Stimulated activated CD4-positive, alpha-beta T cell treated with anti-CD3 and anti-CD28 coated beads, Interleukin-12 subunit alpha, Interleukin-12 subunit beta, amount 100 ng/mL, for 4 hours (primary cell): ENCODE data around the gene DNAJB13.
A peak's percentile ranks its signal among the peaks of the same experiment; 100 is the strongest.

Experiments used
- DNase-seq: peaks from one replicate; pipeline ENCODE4 v3.0.0-alpha.2; 2020

Gene DNAJB13

DNA sequence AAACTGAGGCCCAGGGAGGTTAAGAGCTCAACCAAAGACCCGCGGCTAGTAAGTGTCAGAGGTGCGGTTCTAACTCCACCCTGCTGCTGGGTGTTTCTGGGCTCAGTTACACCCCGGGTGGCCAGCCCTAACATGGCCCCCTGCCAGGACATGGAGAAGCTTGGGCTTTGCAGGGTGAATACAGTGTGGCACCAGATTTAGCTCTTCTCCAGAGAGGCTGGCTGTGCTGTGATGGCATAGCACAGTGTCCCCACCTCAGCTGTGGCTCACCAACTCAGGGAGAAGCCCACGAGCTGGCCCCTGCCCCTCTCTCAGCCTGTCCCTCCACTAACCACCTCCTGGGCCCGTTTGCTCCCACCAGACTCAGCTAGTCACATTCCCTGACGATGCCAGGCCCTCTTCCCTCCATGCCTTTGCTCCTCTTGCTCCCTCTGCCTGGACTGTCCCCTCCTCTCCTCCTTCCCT, 51.0 kb downstream of the DNAJB13 start:
- DNase-seq, result no peak

DNA sequence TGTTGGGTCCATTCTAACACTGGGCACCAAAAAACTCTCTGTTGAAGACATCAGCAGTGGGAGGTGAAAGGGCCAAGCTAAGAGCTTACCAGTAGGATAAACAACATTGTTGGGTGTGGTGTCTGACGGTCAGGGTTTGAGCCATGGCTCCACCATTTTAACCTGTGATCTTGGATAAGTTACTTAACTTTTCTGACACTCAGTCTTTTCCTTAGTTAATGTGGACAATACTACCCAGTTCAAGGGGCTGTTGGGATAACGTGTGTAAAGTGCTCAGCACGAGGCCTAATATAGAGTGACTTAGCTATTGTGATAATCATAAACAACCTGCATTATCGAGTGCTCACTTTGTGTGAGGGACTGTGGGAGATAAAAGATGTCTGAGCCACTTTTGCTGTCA, 52.0 kb downstream of the DNAJB13 start:
- no peak for DNase-seq

DNA sequence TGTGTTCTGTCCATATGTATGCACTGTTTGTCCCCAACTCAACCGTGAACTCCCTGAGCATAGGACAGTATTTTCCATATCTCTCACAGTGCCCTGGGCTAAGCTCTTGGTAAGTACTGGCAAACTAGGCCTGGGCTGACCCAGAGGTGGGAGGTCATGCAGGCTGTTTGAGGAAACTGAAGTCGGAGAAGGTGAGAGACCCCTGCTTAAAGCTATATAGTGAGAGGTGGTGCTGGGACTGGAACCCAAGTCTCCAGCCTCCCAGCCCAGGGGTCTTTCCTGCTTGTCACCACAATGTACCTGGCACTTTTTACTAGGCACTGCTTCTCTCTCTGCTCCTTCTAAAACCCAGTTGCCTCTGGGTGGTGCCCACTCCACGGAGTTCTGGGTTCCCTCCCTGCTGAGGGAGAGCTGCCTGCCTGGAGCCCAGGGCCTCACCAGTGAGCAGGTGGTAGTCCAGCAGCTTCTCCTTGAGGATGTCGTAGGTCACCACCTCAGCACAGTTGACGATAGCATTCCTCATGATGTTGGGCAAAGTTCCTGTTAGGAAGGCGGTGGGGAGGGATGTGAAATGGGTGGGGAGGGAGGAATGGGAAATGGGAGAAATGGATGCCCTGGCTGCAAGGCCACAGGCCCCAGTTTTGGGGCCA, 53.3 kb downstream of the DNAJB13 start:
- no peak for DNase-seq

DNA sequence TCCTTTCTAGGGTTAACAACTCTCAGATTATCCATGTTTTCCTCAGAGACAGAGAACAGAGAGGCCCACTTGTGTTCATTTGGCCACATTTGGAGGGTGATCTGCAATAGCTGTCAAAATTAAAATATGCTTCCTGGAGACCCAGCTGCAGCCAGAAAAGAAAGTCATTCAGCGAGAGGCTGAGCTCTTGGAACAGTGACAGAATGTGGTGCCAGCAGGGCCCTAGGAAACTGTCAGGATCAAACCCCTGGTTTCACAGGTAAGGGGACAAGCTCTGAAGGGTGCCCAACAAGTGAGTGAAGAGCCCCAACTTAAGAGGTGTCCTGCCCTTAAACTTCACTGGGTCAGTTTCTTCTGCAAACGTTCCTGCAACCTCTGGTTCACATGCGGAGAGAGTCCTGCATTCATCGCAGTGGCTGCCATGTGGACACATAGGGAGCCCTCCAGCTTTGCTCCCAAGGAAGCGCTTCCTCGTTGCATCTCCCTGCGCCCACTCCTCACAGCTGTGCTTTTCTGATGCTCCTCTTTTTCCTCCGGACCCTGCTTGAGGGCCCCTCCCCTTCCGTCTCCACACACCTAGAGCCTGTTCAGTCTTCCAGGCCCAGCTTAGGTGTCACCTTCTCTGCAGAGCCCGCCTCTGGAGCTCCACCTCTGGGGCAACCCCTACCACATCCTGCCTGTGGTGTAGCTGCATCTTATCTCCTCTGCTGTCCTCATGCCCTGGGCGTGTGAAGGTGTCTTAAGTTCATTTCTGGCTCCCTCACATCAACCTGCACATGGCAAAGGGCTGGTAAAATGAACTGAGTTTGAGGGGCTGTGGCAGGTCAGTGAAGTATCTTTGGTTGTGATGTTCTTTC, 54.2 kb downstream of the DNAJB13 start:
- peak; percentile 61 for DNase-seq

DNA sequence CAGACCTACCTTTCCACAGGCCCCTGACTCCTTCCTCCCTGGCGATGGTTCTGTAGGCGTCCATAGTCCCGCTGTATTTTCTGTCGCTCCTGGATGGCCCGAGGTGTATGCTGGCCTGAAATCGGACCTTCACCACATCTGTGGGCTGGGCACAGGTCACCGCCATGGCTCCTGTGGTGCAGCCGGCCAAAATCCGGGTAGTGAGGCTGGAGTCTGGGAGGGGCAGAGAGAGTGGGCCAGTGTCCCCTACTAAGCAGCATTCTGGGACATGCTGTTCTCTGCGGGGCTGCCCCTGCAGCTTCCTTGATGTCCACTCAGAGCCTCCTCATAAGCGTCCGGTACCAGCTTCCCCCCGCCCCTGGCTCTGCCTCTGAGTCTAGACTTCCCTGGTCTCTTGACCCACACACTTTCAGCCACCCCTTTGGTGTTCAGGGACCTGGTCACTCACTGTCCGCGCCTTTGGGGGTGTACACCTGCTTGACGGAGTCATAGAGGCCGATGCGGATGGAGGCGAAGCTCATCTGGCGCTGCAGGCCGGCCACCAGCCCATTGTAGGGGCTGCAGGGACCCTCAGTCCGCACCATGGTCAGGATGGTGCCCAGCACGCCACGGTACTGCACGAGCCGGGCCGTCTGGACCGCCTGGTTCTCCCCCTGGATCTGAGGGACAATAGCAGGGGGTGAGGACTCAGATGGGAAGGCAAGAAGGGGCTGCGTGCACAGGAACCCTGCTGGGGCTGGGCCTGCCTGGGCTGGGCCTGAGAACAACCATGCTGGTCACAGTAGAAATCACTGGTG, 55.1 kb downstream of the DNAJB13 start:
- DNase-seq, result no peak

DNA sequence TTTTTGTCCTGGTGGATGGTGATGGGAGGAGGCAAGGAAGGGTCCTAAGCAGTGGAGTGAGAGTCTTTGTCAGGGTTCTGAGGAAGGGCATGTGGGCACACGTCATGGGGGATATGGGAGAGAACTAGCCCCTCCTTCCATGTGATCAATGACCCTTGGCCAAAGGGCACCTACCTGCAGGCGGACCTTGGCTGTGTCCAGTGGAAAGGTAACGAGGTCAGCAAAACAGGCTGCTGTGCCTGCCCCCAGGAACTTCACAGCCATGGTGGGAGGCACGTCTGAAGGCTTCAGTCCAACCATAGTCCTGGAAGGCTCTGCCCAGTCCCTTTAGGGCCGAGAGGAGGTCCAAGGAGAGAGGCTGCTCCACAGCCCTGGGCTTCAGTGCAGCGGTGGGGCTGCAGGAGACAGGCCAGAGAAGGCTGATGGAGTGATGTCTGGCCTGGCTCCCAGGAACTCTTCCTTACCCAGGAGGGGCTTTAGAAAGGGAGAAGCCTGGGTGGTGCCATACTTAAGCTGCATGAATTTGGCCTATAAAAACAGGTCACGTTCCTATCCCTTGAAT, 56.0 kb downstream of the DNAJB13 start:
- DNase-seq, result no peak

DNA sequence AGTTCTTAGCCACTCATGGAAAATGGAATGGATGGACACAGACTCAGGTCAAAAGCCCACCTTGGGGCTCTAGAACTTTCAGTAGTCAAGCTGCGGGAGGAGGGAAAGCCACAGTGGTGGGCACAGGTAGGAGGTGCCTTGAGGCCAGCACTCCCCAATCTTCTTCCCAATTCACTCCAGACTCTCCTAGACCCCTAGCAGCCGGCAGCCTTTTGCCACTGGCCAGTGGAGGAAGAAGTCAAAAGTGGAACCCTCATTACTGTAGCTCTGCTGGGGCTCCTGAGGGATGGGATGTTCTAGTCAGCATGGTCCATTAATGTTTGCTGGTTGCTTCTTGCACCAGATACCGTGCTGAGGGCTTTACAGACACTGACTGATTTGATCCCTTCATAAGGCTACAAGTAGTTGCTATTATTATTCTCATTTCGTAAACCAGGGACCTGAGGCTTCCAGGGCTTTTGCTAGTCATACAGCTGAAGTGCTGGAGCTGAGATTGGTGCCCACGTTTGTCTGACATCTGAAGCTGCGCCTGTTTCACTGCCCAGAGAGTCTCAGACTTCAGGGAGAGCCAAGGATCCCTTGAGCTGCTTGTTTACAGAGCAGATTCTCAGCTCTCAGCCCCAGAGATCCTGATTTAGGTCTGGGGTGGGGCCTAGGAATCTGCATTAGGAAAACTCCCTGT, 57.0 kb downstream of the DNAJB13 start:
- no peak for DNase-seq

DNA sequence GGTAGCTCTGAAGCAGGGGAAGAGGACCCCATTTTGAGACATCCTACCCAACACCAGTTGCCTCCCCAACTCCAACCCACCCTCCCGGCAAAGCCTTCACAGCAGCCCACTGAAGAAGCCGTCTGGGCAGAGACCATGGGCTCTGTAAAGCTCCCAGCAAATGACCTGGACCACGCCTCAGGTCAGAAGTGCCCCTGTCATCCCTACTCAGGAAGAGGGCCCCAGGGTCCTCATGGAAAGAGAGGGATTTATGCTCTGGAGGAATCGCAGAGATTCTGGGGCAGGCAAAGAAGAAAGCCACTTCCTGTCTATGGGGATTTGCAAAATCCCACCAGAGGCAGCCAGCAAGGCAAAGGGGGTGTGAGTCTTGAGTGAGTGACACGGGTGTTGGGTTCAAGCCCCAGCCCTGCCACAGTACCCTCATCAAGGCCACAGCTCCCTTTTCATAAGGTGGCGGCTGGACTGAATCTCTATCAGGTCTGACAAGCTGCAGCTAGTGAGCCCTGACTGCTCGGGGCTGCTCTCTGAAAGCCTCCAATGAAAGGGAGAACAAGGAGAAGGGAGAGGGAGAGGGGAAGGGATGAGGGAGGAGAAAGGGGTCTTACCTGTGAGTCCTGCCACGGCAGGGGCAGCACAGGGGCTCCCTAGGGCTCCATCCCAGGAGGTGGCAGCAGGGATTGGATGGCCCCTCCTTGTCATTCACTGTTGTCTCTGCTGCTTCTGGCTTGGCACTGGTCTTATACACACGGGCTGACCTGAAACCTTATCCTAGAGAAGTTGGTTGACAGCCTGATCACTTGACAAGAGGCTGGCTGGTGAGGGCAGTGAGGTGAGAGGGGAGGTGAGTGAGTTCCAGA, 57.8 kb downstream of the DNAJB13 start, which contains the start of gene UCP3:
Gene UCP3, minus strand, starts transcription at position 713 of the 857 bp plus-strand sequence. CDS start 2,043 bp downstream, outside the sequence.
- DNase-seq, result no peak

DNA sequence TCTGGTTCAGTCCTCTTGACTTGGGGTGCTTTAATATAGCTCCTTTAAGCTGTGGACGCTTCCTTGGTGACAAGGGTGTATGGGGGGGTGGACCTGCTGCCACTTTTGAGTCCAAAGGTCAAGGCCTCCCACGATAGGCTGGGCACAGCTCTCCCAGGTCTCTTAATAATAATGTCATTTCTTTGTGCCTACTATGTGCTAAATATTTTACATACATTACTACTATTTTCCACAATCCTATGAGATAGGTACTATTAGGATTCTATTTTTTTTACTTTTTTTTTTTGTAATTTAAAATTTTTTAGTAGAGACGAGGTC, 58.4 kb downstream of the DNAJB13 start:
- no peak for DNase-seq

DNA sequence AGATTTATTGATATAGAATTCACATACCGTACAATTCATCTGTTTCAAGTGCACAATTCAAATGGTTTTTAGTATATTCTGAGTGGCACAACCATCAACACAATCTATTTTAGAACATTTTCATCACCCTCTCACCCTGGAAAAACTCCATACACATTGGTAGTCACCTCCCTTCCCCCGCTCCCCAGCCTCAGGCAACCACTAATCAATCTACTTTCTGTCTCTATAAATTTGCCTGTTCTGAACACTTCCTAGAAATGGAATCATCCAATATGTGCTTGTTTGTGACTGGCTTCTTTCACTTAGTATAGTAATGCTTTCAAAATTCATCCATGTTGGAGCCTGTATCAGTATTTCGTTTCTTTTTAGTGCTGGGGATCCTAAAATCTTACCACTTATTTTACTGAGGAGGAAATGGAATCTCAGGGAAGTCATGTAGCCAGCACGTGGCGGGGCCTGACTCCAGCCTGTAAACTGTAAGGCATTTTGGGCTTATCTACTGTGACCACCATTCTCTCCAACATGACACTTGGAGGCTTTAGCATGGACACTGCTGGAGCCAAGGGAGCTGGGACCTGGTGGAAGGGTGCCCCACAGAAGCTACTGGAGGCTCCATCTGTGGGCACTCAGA, 59.0 kb downstream of the DNAJB13 start:
- no peak for DNase-seq

DNA sequence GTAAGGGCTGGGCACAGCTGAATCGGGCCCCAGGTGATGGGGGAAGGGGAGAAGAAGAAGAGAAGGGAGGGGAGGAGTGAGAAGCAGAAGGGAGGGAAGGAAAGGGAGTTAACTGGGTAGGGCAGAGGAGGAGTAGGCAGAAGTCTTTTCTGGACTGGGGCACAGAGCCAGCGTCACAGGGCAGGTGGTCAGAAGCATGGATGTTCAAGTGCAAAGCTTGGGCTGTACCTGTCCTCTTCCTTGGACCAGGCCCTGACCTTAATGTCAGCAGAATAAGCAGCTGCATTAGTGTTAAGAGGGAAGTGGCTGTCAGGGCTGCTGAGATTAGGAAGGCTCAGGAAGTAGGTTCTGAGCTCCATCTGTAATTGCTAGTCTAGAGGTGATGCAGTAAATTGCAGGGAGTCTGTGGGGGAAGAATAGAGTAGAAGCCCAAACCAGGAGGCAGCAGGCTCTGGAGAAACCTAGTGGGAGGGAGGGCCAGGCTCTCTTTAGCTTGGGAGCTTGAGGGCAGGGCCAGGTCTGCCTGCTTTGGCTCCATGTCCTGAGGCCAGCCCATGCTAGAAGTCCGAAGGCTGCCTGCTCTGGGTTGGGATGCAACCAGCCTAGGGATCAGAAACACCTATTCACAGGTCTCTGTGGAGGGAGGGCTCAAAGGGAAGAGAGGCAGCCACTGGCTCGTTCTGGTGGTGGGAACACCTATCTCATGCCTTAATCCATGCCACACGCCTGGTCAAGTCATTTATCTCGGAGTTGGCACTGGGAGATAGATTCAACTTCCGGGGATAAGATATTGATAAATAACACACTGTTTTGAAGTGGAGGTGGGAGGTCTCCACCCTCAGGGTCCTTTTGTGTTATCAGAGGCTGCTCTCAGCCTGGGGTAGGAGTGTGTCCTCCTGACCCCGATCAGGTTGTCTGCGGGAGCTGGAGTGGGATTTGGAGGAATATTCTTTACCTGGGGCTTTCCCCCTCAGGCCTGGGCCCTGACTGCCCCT, 59.8 kb downstream of the DNAJB13 start:
- DNase-seq, result no peak

DNA sequence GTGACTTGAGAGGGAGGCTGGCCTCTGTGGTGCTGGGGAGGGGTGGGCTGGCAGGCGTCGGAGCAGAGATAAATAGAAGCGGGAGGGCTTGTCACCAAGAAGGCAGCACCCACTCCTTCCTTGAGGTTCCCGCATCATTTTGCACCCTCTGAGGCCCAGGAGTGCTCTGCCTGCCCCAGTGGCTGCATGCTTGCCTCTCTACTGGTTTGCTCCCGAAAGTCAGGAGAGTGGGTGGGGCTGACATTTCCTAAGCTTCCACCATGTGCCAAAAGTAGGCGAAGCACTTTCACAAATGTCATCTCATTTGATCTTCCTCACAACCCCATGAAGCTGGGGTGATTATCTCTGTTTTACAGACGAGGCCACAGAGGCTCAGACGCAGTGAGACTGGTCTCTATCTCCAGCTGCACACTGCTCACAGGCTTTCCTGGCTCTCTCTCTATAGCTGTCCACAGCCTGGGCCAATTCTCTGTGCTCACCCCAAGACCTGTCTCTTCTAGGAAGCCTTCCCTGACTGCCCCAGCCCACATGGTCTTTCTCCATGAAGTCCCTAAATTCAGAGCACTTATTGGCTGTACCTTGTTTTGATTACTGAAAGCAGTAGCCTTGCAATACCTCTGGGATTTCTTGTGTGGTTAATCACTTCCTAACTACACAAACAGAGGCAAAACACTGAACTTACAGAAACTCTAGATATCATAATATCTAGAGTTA, 60.7 kb downstream of the DNAJB13 start:
- peak; percentile 13 for DNase-seq

DNA sequence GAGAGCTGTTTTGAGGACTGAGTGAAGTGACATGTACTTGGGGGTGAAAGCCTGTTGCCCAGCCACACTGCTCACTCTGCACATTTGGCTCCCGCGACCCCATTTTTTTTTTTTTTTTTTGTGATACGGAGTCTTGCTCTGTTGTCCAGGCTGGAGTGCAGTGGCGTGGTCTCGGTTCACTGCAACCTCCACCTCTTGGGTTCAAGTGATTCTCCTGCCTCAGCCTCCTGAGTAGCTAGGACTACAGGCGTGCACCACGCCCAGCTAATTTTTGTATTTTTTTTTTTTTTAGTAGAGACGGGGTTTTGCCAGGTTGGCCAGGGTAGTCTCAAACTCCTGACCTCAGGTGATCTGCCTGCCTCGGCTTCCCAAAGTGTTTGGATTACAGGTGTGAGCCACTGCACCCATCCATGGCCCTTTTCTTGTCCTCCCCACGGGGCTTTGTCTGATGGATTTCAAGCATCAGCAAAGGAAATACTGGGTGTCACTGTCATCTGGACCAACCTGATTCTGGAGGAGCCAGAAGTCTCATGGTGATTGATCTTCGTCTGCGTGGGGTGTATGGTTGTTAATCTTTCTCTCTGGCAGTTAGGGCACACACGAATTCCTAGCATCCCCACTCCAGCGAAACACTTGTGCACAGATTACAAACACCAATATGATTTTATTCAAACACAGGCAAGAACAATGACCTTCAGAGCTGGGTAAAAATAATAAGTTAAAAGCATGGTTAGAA, 61.4 kb downstream of the DNAJB13 start:
- DNase-seq, result no peak

DNA sequence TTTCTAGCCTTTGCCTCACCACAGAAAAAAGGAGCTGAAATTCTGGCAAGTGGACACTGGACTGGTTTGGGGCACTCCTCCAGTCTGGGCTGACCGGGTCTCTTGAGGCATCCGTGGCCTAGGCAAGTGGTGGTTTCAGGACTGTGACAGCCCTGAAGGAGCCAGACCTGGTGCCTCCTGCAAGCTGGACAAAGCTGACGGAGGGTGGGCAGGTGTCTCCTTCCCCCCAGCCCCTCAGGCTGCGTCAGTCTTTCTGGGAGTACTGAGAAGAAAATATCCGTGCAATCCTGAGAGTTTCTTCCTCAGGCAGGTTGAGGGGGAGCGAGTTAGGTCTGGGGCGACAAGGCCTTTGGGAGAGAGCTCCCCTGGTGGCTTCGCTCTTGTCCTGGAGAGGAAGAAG, 62.3 kb downstream of the DNAJB13 start:
- no peak for DNase-seq

DNA sequence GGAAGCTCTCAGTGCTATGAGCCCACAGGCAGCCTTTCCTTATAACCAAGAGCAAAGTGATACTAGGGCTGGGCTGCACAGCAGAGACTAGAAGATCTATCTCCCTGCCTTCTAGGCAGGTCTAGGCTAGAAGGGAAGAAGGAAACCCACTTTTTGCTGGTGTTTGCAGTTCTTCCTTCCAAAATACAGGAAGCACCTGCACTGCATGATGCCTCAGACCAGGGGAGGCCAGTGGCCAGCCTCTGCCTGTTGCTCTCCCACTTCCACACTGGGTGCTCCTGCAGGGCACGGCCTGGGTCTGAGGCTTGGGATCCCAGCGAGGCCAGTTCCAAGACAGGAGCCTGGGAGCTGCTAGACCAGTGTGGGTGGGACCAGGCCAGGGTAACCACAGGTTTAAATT, 64.1 kb downstream of the DNAJB13 start:
- DNase-seq, result no peak

DNA sequence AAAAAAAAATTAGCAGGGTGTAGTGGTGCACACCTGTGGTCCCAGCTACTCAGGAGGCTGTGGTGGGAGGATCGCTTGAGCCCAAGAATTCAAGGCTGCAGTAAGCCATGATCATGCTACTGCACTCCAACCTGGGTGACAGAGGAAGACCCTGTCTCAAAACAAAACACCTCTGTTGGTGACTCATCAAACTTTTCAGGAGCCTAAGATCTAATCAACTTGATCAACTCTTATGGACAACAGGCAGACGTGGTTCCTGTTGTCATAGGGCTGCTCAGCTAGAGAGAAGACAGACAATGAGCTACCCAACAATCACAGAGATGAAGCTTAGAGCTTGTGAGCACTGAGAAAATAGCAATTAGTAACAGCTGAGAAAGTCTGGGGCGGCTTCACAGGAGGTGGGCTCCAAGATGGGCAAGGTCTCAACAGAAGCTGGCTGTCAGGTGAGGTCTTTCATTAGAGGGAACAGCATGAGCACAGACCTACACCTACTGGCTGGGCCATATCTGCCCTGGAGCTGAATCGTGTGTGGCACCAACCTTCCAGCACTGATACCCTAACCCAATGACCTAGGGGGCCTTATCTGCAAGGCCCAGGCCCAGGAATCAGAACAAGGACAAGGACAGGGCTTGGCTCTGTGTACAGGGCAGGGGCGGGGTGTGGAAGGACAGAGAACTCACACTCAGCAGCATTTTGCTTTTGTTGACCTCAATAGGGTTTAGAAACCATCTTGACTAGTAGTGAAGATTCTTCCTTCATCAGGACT, 65.3 kb downstream of the DNAJB13 start:
- no peak for DNase-seq

DNA sequence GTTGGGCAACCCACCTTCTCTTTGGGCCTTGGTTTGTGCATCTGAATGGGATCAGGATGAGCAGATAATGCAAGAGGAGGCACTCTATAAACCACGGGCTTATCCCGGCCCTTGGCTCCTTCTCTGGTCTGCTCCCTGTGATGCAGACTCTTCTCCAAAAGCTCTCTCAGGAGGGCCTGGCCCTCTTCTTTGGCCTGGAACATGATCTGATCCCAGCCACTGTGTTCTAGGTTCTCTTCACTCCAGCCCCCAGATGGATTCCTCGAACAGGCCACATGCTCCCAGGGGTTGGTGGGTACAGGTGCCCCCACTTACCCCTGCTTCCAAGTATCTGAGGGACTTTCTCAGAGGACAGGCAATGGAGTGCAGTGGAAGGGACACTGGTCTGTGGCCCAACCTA, 66.8 kb downstream of the DNAJB13 start:
- no peak for DNase-seq
